NCI-H2227 (cell line): ENCODE measurements around the gene SIM2.

Experiments used
- DNase-seq: peaks from one replicate; lab custom pipeline; 2025; ENCODE audit not compliant: unreplicated experiment; lab: John Stamatoyannopoulos, UW

Gene SIM2

GRCh38 chr21:36713746-36714145 lies 14.8 kb downstream of the SIM2 start:
- DNase-seq: no peak

GRCh38 chr21:36716387-36716786 lies 17.5 kb downstream of the SIM2 start:
- no peak for DNase-seq

- DNase-seq: no peak
Observed at GRCh38 chr21:36716836-36717235, 17.9 kb downstream of the SIM2 start.

GRCh38 chr21:36717976-36718375 lies 19.1 kb downstream of the SIM2 start:
- DNase-seq: no peak

GRCh38 chr21:36718951-36719501 lies 20.1 kb downstream of the SIM2 start:
- DNase-seq: no peak

GRCh38 chr21:36719614-36720013 lies 20.7 kb downstream of the SIM2 start:
- no peak for DNase-seq

- DNase-seq: no peak
Observed at GRCh38 chr21:36721817-36722216, 22.9 kb downstream of the SIM2 start.

GRCh38 chr21:36722370-36723368 lies 23.8 kb downstream of the SIM2 start:
- DNase-seq: no peak

GRCh38 chr21:36723371-36723881 lies 24.5 kb downstream of the SIM2 start:
- no peak for DNase-seq

GRCh38 chr21:36724660-36725059 lies 25.7 kb downstream of the SIM2 start:
- DNase-seq: no peak

GRCh38 chr21:36725793-36726386 lies 27.0 kb downstream of the SIM2 start:
- DNase-seq: no peak

GRCh38 chr21:36727866-36728265 lies 29.0 kb downstream of the SIM2 start:
- DNase-seq: no peak

GRCh38 chr21:36728371-36729111 lies 29.6 kb downstream of the SIM2 start:
- no peak for DNase-seq

- DNase-seq: no peak
Observed at GRCh38 chr21:36729310-36729970, 30.5 kb downstream of the SIM2 start.

GRCh38 chr21:36730291-36731281 lies 31.7 kb downstream of the SIM2 start:
- DNase-seq: no peak

GRCh38 chr21:36732217-36732616 lies 33.3 kb downstream of the SIM2 start:
- DNase-seq: no peak

GRCh38 chr21:36732761-36733160 lies 33.8 kb downstream of the SIM2 start:
- DNase-seq: no peak

GRCh38 chr21:36733857-36734256 lies 34.9 kb downstream of the SIM2 start:
- no peak for DNase-seq
